Measurements from ENCODE around the gene FCRL2. TPM values are rescaled to one million over a fixed set of nuclear protein-coding genes. Genes with fewer than 3 reads are reported as not detected.

FCRL2 gene
- total RNA-seq, 1 donor from 2014 or later: not detected

DNA sequence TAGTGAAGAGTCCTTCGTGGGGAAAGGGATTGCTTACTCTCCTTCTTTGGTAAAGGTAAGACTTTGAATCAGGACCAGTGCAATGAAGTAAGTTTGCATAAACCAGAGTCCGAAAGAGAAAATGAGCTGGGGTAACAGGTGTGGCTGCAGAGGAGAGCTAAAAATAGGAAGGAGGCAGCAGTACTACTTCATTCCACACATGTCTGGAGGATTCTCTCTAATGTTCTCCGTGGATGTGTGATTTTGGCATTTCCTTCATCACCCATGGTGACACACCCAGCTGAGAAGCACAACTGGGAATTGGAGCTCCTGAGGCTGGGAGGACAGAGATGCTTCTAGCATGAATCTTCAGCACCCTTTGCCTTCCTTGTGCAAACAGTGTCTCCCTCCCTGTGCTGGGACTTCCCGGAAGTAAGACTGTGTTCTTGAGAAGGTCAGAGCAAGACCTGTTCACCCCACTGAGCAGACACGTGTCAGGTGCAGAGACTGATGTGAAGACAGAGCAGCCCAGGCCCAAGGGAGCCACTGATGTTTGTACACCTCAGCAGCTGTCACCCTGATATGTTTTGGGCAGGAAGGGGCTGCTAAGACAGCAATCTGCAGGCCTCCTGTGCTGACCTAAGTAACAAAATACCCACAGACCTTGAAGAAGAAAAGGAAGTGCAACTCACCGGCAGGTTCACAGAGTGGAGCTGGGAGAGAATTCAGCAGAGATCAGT is 29.7 kb upstream of the FCRL2 start:
- no peak for DNase-seq
- Histone ChIP-seq H3K27me3 (ENCODE audit: low read depth) (peaks cover 6% of the 10 kb centered on the region), H3K9me3 (replicated peaks) (peaks cover 3% of the 10 kb centered on the region), H3K4me1 (no peaks in the 10 kb centered on the region), H3K27ac (replicated peaks) (no peak overlapping the region), H3K36me3 (no peaks in the 10 kb centered on the region), H3K4me3 (no peak overlapping the region)
- TF ChIP-seq, protein P1, sequence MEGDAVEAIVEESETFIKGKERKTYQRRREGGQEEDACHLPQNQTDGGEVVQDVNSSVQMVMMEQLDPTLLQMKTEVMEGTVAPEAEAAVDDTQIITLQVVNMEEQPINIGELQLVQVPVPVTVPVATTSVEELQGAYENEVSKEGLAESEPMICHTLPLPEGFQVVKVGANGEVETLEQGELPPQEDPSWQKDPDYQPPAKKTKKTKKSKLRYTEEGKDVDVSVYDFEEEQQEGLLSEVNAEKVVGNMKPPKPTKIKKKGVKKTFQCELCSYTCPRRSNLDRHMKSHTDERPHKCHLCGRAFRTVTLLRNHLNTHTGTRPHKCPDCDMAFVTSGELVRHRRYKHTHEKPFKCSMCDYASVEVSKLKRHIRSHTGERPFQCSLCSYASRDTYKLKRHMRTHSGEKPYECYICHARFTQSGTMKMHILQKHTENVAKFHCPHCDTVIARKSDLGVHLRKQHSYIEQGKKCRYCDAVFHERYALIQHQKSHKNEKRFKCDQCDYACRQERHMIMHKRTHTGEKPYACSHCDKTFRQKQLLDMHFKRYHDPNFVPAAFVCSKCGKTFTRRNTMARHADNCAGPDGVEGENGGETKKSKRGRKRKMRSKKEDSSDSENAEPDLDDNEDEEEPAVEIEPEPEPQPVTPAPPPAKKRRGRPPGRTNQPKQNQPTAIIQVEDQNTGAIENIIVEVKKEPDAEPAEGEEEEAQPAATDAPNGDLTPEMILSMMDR (IDR thresholded peaks at IDR 0.05; ENCODE audit: borderline replicate concordance): no peak
- intact Hi-C loops (cut with micrococcal nuclease): no loop called here

DNA sequence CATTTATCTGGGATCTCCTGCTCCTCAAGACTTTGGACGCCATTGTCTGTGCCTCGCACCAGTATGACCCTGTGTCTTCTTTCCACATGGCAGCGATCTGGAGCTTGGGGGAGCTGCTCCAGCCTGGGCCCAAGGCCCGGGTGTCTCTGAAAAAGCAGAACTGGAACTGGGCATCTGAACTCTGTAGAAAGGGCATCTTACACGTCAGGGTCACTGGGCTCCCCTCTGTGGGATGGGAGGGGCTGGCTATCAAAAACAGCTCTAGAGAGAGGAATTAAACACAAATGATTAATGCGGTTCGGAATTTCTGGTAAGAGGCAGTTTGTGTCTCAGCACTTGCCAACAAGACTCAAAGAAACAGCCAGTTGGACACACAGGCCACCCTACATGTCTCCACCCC is 26.9 kb upstream of the FCRL2 start:
- TF ChIP-seq, protein P1 (IDR thresholded peaks at IDR 0.05; ENCODE audit: borderline replicate concordance): no peak
- no peak for DNase-seq
- no peak overlapping the region for H3K27ac ChIP-seq (replicated peaks)

DNA sequence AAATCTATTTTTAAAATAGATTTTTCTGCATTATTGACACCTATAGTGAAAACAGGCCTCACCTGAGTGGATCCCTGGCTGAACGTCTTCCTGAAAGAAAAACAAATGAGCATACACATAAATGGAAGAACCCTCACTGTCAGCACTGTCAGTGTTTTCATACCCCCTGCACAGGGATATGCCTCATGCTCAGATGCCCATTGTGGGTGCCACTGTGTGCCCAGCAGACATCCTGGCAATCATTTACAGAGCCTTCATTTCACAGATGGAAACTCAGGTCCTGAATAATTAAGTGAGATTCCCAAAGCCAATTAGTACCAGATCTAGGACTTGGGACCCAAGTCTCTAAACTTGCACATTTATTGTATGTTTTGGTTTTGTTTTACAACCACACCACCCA is 23.1 kb upstream of the FCRL2 start:
- no peaks in the 10 kb centered on the region for H3K36me3 ChIP-seq
- peaks cover under 1% of the 10 kb centered on the region for H3K9me3 ChIP-seq (replicated peaks)
- TF ChIP-seq, protein P1 (IDR thresholded peaks at IDR 0.05; ENCODE audit: borderline replicate concordance): no peak
- H3K4me1 ChIP-seq: no peaks in the 10 kb centered on the region
- intact Hi-C loops (cut with micrococcal nuclease): no loop called here
- DNase-seq: no peak
- no peak overlapping the region for H3K4me3 ChIP-seq
- H3K27ac ChIP-seq (replicated peaks): no peak overlapping the region
- no peaks in the 10 kb centered on the region for H3K27me3 ChIP-seq (ENCODE audit: low read depth)

More for the DNA sequence above, 26.9 kb upstream of the FCRL2 start:
- Histone ChIP-seq H3K4me1 (no peaks in the 10 kb centered on the region), H3K4me3 (no peak overlapping the region), H3K36me3 (no peaks in the 10 kb centered on the region), H3K27me3 (ENCODE audit: low read depth) (no peaks in the 10 kb centered on the region), H3K9me3 (replicated peaks) (no peaks in the 10 kb centered on the region)
- intact Hi-C loops (cut with micrococcal nuclease): no loop called here

DNA sequence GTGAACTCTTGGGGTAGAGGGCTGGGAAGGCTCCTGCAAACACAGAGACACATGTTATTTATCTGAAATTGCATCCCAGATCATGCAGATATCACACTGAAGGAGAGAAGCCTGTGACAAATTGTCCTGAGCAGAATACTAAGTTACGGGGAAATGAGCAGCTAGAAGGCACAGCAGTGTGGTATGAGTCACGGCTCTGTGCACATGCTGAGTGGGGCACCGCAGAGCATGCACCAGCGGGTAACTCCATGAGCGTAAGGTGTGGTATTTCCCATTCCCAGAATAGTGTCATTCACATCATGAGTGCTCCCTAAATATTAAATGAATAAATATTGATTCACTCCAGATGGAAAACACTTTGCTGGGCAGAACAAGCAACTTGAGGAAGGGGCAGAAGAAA is 21.3 kb upstream of the FCRL2 start:
- H3K36me3 ChIP-seq: no peaks in the 10 kb centered on the region

DNA sequence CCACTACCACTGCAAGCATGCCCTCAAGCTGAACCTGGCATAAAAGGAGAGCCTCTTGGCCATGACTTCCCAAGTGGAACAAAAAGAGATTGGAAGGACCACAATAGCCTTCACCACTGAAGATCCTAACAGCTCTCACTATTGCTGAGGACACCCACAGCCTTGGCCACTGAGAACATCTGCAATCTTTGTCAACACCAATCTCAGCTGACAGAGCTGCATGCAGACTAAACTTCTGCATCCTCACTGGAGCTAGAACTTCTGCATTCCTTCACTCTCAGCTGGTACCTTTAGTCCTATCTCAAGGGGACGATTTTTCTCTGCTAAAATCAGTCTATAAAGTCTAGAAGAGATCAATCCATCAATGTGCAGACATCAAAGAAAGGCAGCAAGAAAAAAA is 8.3 kb upstream of the FCRL2 start:
- Histone ChIP-seq H3K4me3 (no peak overlapping the region), H3K27ac (replicated peaks) (no peak overlapping the region), H3K27me3 (ENCODE audit: low read depth) (no peaks in the 10 kb centered on the region), H3K4me1 (no peaks in the 10 kb centered on the region), H3K9me3 (replicated peaks) (peaks cover 11% of the 10 kb centered on the region), H3K36me3 (no peaks in the 10 kb centered on the region)
- intact Hi-C loops (cut with micrococcal nuclease): no loop called here
- TF ChIP-seq, protein P1 (IDR thresholded peaks at IDR 0.05; ENCODE audit: borderline replicate concordance): no peak
- no peak for DNase-seq

More for the DNA sequence above, 21.3 kb upstream of the FCRL2 start:
- TF ChIP-seq, protein P1 (IDR thresholded peaks at IDR 0.05; ENCODE audit: borderline replicate concordance): no peak
- H3K4me3 ChIP-seq: no peak overlapping the region
- H3K27me3 ChIP-seq (ENCODE audit: low read depth): no peaks in the 10 kb centered on the region
- DNase-seq: no peak
- no peaks in the 10 kb centered on the region for H3K4me1 ChIP-seq
- H3K9me3 ChIP-seq (replicated peaks): peaks cover 19% of the 10 kb centered on the region
- no peak overlapping the region for H3K27ac ChIP-seq (replicated peaks)
- intact Hi-C loops (cut with micrococcal nuclease): no loop called here
